Measurements from ENCODE around the gene ARPIN. TPM values are rescaled to one million over a fixed set of nuclear protein-coding genes. Genes with fewer than 3 reads are reported as not detected.

ARPIN gene
- total RNA-seq, 6 experiments from 2014 or later, result 4.9 to 8.1 (median 6.9) TPM

- no peaks in the 10 kb centered on the region for H3K36me3 ChIP-seq
- DNase-seq (peak in 2 of 3 donors; percentile 52 to 63), ATAC-seq (peak; percentile 54 to 73 (median 60))
- H3K27ac ChIP-seq, result no peak overlapping the region
- intact Hi-C loops (cut with DNase I), result no loop called here
- TF ChIP-seq, protein P1, sequence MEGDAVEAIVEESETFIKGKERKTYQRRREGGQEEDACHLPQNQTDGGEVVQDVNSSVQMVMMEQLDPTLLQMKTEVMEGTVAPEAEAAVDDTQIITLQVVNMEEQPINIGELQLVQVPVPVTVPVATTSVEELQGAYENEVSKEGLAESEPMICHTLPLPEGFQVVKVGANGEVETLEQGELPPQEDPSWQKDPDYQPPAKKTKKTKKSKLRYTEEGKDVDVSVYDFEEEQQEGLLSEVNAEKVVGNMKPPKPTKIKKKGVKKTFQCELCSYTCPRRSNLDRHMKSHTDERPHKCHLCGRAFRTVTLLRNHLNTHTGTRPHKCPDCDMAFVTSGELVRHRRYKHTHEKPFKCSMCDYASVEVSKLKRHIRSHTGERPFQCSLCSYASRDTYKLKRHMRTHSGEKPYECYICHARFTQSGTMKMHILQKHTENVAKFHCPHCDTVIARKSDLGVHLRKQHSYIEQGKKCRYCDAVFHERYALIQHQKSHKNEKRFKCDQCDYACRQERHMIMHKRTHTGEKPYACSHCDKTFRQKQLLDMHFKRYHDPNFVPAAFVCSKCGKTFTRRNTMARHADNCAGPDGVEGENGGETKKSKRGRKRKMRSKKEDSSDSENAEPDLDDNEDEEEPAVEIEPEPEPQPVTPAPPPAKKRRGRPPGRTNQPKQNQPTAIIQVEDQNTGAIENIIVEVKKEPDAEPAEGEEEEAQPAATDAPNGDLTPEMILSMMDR (IDR thresholded peaks at IDR 0.05), result peak; percentile 59 to 75 (median 61)
- no peak for TF ChIP-seq POLR2A (IDR thresholded peaks at IDR 0.05)
- H3K4me1 ChIP-seq, result peaks cover 0 to 3% (median 0%) of the 10 kb centered on the region in 4 donors
- WGBS (ENCODE audit: insufficient coverage, low coverage, low lambda C conversion rate, missing lambda C conversion rate), result 43% methylated on average over 2 of the region's 7 CpGs
- H3K9me3 ChIP-seq, result no peaks in the 10 kb centered on the region
- no peaks in the 10 kb centered on the region for H3K27me3 ChIP-seq
- no peak overlapping the region for H3K4me3 ChIP-seq
Measured at GRCh38 chr15:89898614-89899294, 14.0 kb downstream of the ARPIN start.

DNA sequence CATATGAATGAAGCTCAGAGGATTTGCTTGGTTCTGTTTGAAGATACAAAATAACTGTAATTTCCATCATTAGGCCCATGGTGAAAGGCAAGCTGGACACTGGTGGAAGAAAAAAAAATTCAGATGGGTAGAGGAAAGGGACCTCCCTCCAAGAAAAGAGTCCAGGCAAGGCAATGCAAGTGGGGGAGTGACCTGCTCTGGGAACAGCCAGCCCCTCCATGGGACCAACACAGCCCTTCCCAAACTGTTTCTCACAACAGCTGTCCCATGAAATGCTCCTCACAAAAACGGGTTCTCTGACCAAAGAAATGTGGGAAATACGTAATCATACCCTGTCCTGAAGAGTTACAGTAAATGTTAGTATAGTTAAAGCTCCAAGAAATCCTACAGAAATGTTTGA lies 14.6 kb downstream of the ARPIN start:
- Histone ChIP-seq H3K4me1 (peaks cover 0 to 3% (median 0%) of the 10 kb centered on the region in 4 donors), H3K9me3 (no peaks in the 10 kb centered on the region), H3K36me3 (no peaks in the 10 kb centered on the region), H3K4me3 (no peak overlapping the region), H3K27ac (no peak overlapping the region), H3K27me3 (no peaks in the 10 kb centered on the region)
- 60% methylated on average over 2 of the region's 2 CpGs for WGBS (ENCODE audit: insufficient coverage, low coverage, low lambda C conversion rate, missing lambda C conversion rate)
- ATAC-seq (no peak), DNase-seq (no peak)
- intact Hi-C loops (cut with DNase I), result no loop called here
- TF ChIP-seq POLR2A (IDR thresholded peaks at IDR 0.05), result no peak
- TF ChIP-seq, protein P1 (IDR thresholded peaks at IDR 0.05), result no peak

GRCh38 chr15:89893696-89894447 lies 18.9 kb downstream of the ARPIN start, which contains the start of gene AP3S2:
Gene AP3S2, minus strand, starts transcription at chr15:89893994. Its CDS starts 45 bp downstream, at chr15:89893949.
- peaks cover 0 to 11% (median 1%) of the 10 kb centered on the region in 4 donors for H3K4me1 ChIP-seq
- 0% methylated on average over 16 of the region's 62 CpGs for WGBS (ENCODE audit: insufficient coverage, low coverage, low lambda C conversion rate, missing lambda C conversion rate)
- no peaks in the 10 kb centered on the region for H3K9me3 ChIP-seq
- H3K27ac ChIP-seq, result peak within 1 kb of the TSS; percentile 88 to 90 (median 89)
- DNase-seq, result peak; percentile 91 to 93 (median 93)
- intact Hi-C loops (cut with DNase I), result no loop called here
- peak within 1 kb of the TSS; percentile 76 to 84 (median 81) for H3K4me3 ChIP-seq
- peaks cover 0 to under 1% (median under 1%) of the 10 kb centered on the region in 4 donors for H3K36me3 ChIP-seq
- H3K27me3 ChIP-seq, result no peaks in the 10 kb centered on the region
- peak; percentile 95 to 98 (median 96) for ATAC-seq
- TF ChIP-seq, protein P1 (IDR thresholded peaks at IDR 0.05), result no peak
- TF ChIP-seq POLR2A (IDR thresholded peaks at IDR 0.05), result peak; percentile 86

DNA sequence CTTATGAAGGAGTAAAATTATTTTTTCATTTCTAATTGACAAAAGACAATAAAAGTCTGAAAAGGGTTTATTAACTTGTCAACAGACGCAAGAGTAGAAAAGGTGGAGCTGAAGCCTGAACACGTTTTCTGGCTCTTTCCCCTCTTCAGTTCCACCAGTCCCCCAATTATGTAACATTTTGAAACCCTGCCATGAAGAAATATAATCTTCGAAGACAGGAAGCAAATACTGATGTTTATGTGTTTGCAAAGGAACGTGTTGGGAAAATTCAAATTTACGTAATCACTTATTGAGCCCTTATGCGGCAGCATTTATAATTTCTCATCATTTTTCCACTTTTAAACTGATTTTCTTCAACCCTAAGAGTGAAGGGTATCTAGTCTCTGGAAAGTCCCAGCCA lies 19.7 kb downstream of the ARPIN start:
- H3K36me3 ChIP-seq, result peaks cover 0 to 9% (median 6%) of the 10 kb centered on the region in 4 donors
- no peaks in the 10 kb centered on the region for H3K27me3 ChIP-seq
- TF ChIP-seq POLR2A (IDR thresholded peaks at IDR 0.05), result no peak
- TF ChIP-seq, protein P1 (IDR thresholded peaks at IDR 0.05), result no peak
- WGBS (ENCODE audit: insufficient coverage, low coverage, low lambda C conversion rate, missing lambda C conversion rate), result 2% methylated on average over 6 of the region's 6 CpGs
- intact Hi-C loops (cut with DNase I), result no loop called here
- no peak for DNase-seq
- H3K27ac ChIP-seq, result peak overlapping the region; percentile 88 to 90 (median 89)
- ATAC-seq, result no peak
- no peaks in the 10 kb centered on the region for H3K9me3 ChIP-seq
- H3K4me1 ChIP-seq, result peaks cover 0 to 15% (median 1%) of the 10 kb centered on the region in 4 donors
- H3K4me3 ChIP-seq, result peak overlapping the region; percentile 76 to 84 (median 81)

Data from right lobe of liver (tissue), 6 donors.